NCI-H82 (cell line): Measurements from ENCODE around the gene MMP13.
"Not testable (repeated sequence)": the region's sequence is repeated elsewhere in the genome, so short reads cannot be mapped to it uniquely, and the experiment has no call there.

Experiments used
- DNase-seq: peaks from one replicate; lab custom pipeline; 2025; lab: John Stamatoyannopoulos, UW

MMP13 gene

DNA sequence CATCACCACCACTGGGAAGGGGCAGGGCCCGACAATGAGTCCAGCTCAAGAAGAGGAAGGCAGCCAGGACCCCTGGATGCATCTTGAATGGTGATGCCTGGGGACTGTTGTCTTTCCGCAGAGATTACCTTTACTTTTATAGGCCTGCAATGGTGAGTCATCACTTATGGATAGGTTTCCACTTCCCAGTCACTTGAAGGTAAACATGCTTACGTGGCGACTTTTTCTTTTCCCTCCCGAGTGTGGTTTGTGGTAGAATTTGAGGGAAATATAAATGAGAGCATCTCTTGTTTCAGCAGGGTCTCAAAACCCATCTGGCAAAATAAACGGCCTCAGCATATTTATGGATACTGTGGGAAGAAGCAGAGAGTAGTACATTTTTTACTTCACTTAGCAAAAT lies at the start of gene MMP13:
TSS of gene MMP13 (minus strand) at position 109 of the 400 bp plus-strand sequence. CDS start at position 82, 27 bp downstream.
- no peak for DNase-seq

DNA sequence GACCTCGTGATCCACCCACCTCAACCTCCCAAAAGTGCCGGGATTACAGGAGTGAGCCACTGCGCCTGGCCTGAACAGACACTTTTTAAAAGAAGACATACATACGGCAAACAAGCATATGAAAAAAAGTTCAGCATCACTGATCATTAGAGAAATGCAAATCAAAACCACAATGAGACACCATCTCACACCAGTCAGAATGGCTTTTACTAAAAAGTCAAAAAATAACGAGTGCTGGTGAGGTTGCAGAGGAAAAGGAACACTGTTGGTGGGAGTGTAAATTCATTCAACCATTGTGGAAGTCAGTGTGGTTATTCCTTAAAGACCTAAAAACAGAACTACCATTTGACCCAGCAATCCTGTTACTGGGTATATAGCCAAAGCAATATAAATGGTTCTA lies 48.7 kb upstream of the MMP13 start:
- DNase-seq, result not testable (repeated sequence)

DNA sequence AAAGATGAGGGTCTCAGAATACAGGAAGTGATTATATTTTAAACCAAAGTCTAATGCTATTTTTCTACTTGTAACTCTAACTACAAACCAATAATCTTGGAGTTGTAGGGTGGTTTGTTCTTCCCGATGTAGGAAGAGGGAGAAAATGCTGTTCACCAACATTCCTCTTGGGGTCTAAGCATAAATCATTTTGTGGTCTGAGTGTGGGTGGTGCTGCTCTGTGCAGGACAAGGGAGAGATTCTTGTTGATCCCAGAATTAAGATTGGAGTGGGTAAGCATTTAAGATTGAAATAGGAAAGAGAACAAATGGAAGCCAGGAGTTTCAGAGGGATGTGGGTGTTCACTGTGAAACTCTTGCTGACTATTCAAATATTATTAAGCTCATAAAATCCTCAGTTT lies 38.6 kb upstream of the MMP13 start:
- DNase-seq, result no peak

DNA sequence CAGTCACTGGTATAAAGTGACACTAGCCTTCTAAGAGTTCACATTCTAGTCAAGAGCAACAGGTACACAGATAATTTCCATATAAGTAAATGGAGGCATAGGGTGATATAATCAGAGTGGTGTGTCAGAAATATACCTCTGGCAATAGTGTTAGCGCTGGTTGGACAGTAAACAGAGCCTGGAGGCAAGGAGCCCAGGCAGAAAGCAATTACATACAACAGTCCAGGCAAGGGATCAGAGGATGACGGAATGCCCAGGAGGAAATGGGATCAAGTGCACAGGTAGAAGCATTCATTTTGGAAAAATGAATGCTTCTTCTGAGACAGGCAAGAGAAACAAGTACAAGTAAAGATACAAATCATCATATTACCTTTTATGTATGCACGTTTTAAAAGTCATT lies 36.2 kb upstream of the MMP13 start:
- no peak for DNase-seq

DNA sequence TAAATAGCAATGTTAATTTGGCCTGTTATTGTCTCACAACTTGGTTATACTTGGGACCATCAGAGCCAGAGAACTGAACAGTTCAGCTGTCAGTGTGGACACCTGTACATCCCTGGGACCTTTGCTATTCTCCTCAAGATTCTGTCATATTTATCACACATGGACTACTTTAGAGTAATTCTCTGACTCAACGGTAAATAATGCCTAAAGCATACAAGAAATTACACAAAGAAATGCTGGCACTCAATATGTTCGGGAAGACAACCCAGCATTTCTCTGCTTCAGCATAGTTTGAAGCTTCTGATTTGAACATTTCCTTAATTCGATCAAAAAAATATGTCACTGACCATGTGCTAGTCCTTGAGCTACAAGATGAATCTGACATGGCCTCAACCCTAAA lies 34.6 kb upstream of the MMP13 start:
- no peak for DNase-seq

DNA sequence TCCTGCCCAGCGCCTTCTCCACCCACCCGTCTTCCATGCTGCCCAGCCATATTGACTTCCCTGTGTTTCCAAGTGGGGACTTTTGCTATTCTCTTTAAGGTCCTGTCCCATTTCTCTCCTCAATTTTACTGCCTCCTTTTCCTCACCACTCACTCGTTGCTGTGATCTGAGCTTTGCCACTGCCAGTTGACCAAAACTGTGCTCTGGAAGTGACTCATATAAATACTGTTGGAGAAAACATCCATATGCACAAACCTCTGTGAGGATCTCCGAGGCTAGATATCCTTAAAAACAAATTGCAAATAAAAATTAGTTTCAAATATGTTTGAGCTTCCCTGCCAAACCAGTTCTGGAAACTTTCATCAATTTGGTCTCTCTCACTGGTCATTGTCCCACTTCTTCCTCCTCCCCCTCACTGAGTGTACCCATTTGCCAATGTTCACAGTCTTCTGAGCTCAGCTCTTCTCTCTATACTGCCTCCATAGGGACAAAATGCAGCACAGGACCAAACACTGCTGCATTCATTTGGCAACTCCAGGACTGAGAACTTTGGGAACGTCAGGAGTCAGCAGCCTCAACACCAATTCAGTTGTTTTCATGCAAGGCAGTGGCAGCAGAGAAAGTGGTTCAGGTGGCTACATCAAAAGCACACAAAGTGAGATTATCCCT lies 34.0 kb upstream of the MMP13 start:
- no peak for DNase-seq

DNA sequence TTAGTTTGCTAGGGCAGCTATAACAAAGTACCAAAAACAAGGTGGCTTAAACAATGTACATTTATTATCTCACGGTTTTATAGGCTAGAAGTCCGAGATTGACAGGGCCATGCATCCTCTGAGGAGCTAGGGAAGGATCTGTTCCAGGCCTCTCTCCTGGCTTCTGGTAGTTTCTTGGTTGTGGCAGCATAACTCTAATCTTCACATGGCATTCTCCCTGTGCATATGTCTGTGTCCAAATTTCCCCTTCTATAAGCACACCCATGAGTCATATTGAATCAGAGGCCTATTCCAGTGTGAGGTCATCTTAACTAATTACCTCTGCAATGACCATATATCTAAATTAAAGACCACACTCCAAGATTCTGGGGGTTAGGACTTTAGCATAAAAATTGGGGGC lies 31.3 kb upstream of the MMP13 start:
- no peak for DNase-seq

DNA sequence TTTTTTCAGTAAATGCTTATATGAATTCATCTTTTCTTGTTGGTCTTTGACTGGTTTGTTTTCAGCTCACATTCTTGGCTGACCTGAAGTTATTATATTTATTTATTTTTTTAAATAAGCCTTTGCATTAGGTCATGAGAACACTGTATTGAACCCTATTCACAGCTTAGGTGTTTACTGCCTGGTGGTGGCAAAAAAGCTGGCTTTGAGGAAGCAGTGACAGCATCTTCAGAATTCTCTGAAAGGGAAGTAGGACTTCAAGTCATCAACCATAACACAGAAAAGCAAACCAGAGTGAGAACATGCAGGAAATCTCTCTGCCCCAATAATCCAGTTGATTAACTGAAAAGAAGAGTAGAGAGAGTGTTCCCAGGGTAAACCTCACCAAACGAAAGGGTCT lies 30.3 kb upstream of the MMP13 start:
- no peak for DNase-seq

DNA sequence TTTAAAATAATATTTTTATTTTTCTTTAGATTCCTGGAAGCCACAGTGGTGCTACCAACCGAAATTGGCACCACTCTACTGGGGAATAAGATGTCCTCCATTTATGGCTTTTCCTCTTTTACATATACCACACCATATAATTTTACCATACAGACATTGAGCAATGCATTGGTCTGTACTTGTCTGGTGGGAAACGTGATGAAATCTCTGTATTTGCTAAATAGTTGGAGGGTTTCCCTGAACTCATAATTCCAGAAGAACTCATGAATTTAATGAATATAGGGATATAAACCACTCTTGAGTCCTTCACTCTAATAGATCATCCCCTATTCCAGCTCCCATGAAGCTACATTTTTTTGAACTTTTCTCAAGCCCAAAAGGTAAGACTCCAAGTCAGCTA lies 28.0 kb upstream of the MMP13 start:
- no peak for DNase-seq

DNA sequence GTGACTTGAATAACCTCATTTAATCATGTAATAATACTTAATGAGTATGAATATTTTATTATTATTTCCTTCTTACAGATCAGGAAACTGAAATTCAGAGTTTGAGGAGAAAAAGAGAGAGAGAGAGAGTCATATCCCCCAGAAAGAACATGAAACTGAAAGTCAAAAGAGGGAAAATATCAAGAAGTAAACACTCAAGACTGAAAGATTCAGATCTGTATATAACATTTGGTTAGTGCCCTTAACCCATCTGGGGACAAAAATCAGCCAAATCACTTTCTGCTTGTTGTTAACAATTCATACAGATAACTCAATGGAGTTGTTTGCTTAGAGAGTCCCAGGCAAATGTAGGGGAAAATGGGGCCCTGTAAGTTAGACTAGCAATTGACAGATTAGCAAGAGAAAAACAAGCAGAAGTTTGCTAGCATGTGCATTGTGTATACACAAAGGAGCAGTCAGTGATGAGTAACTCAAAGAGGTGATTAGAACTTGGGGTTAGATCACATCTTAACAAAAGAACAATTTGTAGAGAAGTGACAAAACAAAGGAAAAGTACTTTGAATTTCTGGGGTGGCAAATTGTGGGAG lies 25.9 kb upstream of the MMP13 start:
- DNase-seq, result no peak

DNA sequence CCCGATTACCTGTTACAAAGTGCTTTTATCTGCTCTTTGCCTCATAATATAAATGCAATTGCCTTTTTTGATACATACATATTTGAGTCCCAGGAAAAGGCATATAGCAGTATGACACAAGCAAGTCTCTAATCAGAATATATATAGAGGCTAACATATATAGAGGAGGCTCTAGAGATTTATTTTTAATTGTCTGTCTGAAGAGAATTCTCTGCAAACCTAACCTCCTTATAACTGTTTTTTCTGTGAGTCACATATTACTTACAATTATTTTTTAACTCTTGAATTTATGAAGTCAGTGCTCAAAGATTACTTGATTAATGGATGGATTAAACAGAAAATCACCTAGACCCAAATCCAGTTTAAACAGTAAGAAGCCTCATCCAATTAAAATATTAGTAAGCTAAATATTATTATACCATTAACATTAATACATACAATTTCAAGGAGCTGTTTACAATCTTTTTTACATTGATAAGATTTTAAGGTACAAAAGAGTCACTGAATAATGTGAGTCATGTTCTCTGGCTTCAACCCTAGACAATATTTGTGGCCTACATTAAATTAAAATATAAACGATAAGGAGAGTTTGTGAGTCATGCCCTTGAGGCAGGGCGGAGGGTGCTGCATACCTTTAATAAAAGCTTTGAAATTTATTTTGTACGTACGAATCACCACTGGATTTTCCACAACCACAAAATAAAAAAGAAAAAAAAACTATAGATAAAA lies 19.2 kb upstream of the MMP13 start:
- DNase-seq, result peak; percentile 41

DNA sequence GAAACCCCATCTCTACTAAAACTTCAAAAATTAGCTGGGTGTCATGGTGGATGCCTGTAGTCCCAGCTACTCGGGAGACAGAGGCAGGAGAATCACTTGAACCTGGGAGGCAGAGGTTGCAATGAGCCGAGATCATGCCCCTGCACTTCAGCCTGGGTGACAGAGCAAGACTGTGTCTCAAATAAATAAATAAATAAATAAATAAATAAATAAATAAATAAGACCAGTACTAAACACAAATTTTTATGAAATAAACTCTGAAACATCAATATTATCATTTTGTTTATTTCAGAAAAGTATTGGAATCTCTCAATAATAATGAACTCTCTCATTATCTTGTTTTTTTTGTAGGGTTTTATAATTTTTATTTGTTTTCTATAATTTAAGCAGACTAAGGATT lies 18.2 kb upstream of the MMP13 start:
- not testable (repeated sequence) for DNase-seq

DNA sequence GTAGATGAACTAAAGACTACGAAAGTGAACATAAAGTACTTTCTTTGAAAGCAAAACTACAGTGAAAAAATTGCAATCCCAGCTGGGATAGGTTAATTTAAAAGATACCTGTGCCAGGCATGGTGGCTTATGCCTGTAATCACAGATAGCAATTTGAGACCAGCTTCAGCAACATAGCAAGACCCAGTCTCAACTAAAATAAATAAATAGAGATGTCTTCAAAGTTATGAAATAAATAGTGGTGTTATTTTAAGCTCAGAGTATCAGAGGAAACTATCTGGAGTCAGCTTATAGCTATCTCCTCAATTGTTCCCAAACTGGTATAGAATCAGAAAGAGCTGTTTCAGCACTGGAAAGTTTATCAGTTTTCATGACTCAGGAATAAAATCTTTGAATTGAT lies 17.3 kb upstream of the MMP13 start:
- no peak for DNase-seq

DNA sequence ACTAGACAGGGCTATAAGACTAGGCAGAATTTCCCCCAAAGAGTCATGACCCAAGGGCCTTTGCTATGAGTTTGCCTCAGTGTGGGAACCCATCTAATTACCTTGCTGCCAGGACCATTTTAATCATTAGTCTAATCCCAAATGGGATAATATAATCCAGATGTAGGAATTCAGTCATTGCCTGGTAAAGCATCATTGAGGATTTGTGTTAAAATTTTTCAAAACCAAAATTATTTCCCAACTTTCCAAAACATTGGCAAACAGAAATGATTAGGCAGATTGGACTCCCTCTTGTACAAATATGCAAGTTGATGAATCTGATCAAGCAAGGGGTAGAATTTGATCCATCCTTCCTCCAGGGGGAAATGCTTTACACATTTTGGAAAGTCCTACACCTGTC lies 16.2 kb upstream of the MMP13 start:
- peak; percentile 8 for DNase-seq

DNA sequence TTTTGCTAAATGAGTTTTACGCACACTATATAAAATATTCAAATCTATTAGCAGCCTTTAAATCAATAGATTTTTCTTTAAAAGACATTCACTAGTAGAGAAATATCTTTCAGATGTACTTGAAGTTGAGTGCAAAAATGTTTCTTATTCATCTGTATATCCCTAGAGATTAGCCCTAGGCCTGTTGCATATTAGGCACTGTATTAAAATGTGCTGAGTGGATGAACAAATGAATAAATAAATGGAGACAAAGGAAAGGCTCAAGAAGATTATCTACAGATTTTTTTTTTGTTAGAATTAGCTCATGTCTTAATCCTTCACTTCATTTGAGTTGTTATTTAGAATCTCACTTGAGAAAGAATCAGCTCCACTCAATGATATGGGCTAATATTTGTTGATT lies 12.0 kb upstream of the MMP13 start:
- no peak for DNase-seq

DNA sequence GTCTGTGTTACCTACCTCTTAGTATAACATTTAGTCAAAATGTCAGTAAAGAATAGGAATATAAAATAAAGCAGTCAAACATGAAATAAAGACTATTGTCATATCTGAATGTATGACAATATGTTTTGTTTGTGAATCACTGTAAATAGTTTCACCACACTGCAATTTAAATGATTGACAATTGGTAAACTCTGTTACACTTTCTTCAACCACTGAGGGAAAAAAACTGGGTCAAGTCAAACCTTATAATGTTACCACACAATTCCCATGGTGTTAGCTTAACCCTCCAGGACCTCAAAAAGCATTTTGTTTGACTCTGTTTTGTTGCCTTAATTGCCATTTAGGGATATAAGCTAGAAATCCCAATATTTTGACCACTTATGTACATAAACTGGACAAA lies 10.5 kb upstream of the MMP13 start:
- DNase-seq, result no peak

DNA sequence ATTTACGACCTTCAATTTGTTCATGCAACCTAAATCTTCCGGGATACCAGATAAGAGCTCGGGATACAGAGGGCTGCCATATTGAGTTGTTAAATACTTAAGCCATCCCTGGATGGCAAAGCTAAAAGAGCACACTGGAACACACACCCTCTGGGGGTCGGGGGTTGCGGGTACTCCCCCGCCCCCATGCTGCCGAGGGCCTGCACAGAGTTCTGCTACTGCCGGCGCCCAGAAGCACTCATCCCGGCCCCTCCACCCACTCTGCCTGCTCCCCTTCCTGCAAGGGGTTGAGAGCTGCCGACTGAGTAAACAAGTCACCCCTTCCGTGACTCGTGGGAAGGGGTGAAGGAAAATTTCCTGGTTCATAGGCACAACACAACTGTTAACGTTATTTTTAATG lies 9.3 kb upstream of the MMP13 start:
- no peak for DNase-seq

DNA sequence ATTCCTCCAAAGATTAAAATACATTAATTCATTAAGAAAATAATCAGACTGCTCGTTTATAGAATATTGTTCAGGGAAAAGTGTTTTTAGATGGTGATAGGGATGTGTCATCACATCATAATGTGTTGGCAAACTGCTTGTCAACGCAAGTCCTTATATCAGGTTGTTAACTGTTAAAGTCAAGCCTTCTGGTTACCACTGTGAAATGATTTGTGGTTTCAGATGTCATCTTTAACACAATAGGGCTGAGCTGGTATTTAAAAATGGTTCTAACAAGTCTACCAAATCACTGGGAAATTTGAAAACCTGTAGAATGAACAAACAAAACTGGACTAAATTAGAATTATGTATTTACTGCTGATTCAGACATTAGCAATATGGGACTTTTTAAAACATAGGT lies 2.4 kb upstream of the MMP13 start:
- no peak for DNase-seq

DNA sequence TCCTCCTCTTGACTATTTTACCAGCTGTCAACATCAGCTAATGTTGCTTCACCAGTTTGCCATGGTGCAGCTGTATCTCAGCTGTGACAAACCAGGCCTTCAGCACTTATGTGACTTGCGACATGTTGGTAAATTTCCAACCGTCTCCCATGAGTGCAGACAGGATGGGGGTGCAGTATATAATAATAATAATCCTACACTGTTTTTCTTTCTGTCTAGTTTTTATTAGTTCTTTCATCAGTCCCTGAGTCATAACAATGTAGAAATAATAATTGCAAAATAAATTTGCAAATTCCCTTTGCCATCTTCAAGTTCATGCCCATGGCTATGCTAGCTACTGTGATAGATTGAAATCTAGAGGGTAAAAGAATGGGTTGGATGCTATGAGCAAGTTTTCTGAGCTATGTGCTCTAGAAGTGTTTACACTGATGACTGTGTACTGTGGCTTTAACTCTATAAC lies 4.9 kb downstream of the MMP13 start:
- no peak for DNase-seq

DNA sequence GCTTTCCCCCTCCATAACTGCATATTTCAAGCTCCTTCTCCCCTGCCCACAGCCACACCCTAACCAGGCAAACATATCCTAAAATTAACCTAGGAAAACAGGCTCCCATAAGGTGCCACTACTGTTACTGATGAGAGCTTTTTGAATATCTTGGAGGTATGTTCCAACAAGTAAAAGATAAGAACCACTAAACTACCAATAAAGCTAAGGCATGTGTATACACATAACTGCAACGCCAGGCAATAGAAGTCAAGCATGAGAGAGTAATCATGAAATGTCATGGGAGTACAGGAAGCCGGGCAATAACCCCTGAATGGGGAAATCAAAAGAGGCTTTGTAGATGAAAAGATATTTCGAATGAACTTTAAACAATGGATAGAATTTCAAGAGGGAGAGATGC lies 9.3 kb downstream of the MMP13 start:
- no peak for DNase-seq

DNA sequence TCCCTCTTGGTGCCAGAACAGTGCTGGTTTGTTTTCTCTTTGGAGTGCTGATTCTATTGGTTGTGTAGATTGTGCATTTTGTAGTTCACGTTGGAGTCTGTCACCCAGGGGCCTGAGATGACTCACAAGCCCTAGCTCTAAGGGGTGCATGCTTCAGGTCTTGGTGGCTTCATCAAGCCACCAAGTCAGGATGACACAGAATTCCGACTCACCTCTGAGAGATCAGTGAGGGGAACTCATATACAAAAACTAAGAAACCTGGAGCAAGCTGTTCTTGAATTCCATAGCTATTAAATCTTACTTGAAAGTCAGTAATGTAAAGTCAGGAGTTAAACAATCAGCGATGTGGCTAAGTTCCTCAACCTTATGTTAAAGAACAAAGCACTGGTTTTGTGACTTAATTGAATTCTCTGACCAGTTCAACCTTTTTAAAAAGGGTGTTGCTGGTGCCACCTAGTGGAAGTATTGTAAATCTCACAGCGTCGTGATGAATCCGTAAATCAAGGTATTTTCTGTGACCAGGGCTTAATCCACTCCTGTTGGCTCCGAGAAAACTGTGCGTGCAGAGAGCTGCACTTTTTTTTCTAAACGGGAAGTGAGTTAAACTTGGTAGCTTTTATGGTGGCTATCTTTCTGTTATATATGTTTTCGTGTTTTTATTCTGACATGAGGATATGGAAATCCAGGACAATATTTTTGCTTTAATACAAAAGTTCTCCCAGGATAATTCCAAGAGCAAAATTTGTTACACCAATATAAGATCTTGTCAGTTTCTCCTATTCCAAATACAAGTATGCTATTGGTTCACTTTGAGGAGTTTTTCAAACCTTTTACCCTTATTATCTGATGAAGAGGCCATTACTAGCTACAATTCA lies 14.6 kb downstream of the MMP13 start:
- DNase-seq, result peak; percentile 88

DNA sequence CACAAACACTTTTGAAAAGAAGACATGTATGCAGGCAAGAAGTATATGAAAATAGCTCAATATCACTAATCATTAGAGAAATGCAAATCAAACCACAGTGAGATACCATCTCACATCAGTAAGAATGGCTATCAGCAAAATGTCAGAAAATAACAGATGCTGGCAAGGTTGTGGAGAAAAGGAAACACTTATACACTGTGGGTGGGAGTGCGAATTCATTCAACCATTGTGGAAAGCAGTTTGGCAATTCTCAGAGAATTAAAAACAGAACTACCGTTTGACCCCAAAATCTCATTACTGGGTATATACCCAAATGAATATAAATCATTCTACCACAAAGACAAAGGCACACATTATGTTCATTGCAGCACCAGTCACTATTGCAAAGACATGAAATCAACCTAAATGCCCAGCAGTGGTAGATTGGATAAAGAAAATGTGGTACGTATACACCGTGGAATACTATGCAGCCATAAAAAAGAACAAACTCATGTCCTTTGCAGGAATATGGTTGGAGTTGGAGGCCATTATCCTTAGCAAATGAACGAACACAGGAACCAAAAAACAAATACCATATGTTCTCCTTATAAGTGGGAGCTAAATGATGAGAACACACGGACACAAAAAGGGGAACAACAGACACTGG lies 18.5 kb downstream of the MMP13 start:
- no peak for DNase-seq
